ENCODE results near the gene TMEM259.

Gene TMEM259

GRCh38 chr19:1018932-1019615 lies 1.8 kb downstream of the TMEM259 start:
- TF ChIP-seq YY1 (IDR thresholded peaks at IDR 0.05; ENCODE audit: low read depth) (no peak), EGR1 (IDR thresholded peaks at IDR 0.05) (no peak), EP300 (IDR thresholded peaks at IDR 0.05; ENCODE audit: borderline replicate concordance) (no peak), TAF1 (IDR thresholded peaks at IDR 0.05; ENCODE audit: low read depth) (no peak), CEBPB (IDR thresholded peaks at IDR 0.05) (no peak), TCF12 (IDR thresholded peaks at IDR 0.05; ENCODE audit: low read depth) (no peak), REST (IDR thresholded peaks at IDR 0.05; ENCODE audit: low read depth) (no peak)

- TF ChIP-seq NFIC (IDR thresholded peaks at IDR 0.05) (no peak), YY1 (IDR thresholded peaks at IDR 0.05; ENCODE audit: low read depth) (no peak), EGR1 (IDR thresholded peaks at IDR 0.05) (no peak), TCF12 (IDR thresholded peaks at IDR 0.05; ENCODE audit: low read depth) (no peak)
Observed at GRCh38 chr19:1018393-1018792, 2.5 kb downstream of the TMEM259 start.

GRCh38 chr19:1017906-1018305 lies 3.0 kb downstream of the TMEM259 start:
- TF ChIP-seq REST (IDR thresholded peaks at IDR 0.05; ENCODE audit: low read depth) (no peak), NFIC (IDR thresholded peaks at IDR 0.05) (no peak), TEAD4 (IDR thresholded peaks at IDR 0.05) (no peak), CEBPB (IDR thresholded peaks at IDR 0.05) (no peak), ZBTB7A (IDR thresholded peaks at IDR 0.05; ENCODE audit: low read depth) (no peak), TCF12 (IDR thresholded peaks at IDR 0.05; ENCODE audit: low read depth) (no peak), RAD21 (IDR thresholded peaks at IDR 0.05; ENCODE audit: low read depth) (no peak), USF1 (IDR thresholded peaks at IDR 0.05) (no peak), YY1 (IDR thresholded peaks at IDR 0.05; ENCODE audit: low read depth) (no peak), MAX (IDR thresholded peaks at IDR 0.05) (no peak), EP300 (IDR thresholded peaks at IDR 0.05; ENCODE audit: borderline replicate concordance) (no peak), EGR1 (IDR thresholded peaks at IDR 0.05) (no peak), CREB1 (IDR thresholded peaks at IDR 0.05; ENCODE audit: low read depth) (no peak), FOXM1 (IDR thresholded peaks at IDR 0.05; ENCODE audit: borderline replicate concordance, low read depth) (no peak), TAF1 (IDR thresholded peaks at IDR 0.05; ENCODE audit: low read depth) (no peak)

- TF ChIP-seq FOXM1 (IDR thresholded peaks at IDR 0.05; ENCODE audit: borderline replicate concordance, low read depth) = no peak
- TF ChIP-seq TCF12 (IDR thresholded peaks at IDR 0.05; ENCODE audit: low read depth) = peak; percentile 33; the same call in 1 of the 2 replicates
- no peak for TF ChIP-seq CREB1 (IDR thresholded peaks at IDR 0.05; ENCODE audit: low read depth)
- TF ChIP-seq ZBTB7A (IDR thresholded peaks at IDR 0.05; ENCODE audit: low read depth) = 0 out of 2 replicates have a peak, but pooled peaks have one; percentile 44
Observed at GRCh38 chr19:1017115-1017905, 3.6 kb downstream of the TMEM259 start.

GRCh38 chr19:1016647-1017114 lies 4.2 kb downstream of the TMEM259 start:
- TF ChIP-seq CEBPB (IDR thresholded peaks at IDR 0.05) = no peak
- no peak for TF ChIP-seq NFIC (IDR thresholded peaks at IDR 0.05)
- no peak for TF ChIP-seq ZBTB7A (IDR thresholded peaks at IDR 0.05; ENCODE audit: low read depth)
- TF ChIP-seq YY1 (IDR thresholded peaks at IDR 0.05; ENCODE audit: low read depth) = no peak
- TF ChIP-seq USF1 (IDR thresholded peaks at IDR 0.05) = peak; percentile 68
- no peak for TF ChIP-seq TCF12 (IDR thresholded peaks at IDR 0.05; ENCODE audit: low read depth)

Data from Ishikawa (cell line).